ENCODE measurements around the gene OLFM1.

The OLFM1 gene

DNA sequence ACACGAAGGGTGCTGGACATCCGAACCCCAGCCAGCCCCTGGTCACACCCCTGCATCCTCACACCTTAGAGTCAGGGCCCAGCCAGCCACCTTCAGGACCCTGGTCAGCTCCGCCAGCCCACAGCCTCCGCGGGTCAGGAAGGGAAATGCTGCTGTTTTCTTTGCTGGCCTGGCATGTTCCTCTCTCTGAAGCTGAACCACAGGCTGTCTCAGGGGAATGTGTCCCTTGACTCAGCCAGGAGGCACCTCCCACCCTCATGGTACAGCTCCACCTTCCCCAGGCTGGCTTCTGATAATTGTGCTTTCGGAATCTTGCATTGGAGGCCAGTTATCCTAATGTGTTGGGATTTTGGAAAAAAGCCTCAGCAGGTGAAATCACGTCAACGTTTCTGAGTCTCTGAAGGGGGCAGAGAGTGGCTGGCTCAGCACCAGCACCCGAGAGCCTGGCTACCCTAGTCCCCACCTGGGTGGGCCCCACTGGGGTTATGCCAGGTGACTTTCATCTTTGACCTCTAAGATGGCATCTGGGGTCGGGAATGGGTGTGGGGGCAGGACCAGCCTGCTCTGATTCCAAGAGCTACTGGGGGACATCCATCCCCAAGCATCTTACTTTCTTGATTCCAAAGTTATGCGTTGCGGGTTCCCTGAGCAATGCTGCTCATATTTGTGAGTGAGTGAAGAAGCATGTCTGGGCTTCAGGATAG is 9.8 kb upstream of the OLFM1 start:
- ATAC-seq (ENCODE audit: low read depth) (no peak), DNase-seq (ENCODE audit: low spot score in 2 of 2) (no peak)
- Mint-ChIP-seq H3K9me3 (no peaks in the 10 kb centered on the region), H3K27ac (no peak overlapping the region), H3K36me3 (no peaks in the 10 kb centered on the region), H3K27me3 (peaks cover 13% of the 10 kb centered on the region), H3K4me3 (no peak overlapping the region), H3K4me1 (no peaks in the 10 kb centered on the region)

DNA sequence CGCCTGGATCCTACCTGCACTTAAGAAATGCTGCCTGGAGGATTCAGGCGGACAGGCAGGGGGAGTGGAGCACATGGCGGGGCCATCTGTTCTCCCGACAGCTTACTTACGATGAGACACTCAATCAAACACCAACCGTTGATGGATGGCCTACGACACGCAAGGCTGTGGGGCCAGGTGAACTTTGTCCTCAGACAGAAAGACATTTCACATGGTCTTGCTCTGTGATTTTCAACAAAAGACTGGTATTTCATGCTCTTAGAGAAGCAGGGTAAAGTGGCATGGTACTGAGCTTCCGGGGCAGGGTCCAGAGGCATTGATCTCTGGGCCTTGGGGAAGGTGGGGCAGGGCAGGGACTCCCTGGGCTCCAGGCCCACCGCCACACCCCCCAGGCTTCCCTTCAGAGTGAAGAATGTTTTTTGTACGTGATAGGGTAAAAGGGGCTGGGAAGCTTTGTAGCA is 9.1 kb upstream of the OLFM1 start:
- H3K9me3 Mint-ChIP-seq: no peaks in the 10 kb centered on the region
- DNase-seq (ENCODE audit: low spot score in 2 of 2) (no peak), ATAC-seq (ENCODE audit: low read depth) (no peak)
- peaks cover 15% of the 10 kb centered on the region for H3K27me3 Mint-ChIP-seq
- no peak overlapping the region for H3K4me3 Mint-ChIP-seq
- H3K4me1 Mint-ChIP-seq: no peaks in the 10 kb centered on the region
- H3K27ac Mint-ChIP-seq: no peak overlapping the region
- no peaks in the 10 kb centered on the region for H3K36me3 Mint-ChIP-seq

DNA sequence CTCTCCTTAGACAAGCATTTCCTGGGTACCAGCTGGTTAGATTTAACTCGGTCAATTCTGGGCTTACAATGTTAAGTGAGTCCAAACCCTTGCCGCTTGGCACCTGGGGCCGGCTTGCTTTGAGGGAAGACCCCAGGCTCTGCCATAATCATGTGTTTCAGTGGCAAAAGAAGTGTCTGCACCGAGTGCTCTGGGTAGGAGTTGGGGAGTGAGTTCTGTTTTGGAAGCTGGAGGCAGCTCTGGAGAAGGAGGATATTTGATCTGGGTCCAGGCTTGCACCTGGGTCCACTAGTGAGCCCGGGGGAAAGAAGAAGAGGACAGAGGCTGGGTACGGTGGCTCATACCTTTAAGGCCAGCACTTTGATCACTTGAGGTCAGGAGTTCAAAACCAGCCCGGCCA is 8.4 kb upstream of the OLFM1 start:
- Mint-ChIP-seq H3K4me1 (no peaks in the 10 kb centered on the region), H3K27ac (no peak overlapping the region), H3K36me3 (no peaks in the 10 kb centered on the region), H3K9me3 (no peaks in the 10 kb centered on the region), H3K27me3 (peaks cover 15% of the 10 kb centered on the region), H3K4me3 (no peak overlapping the region)
- DNase-seq (ENCODE audit: low spot score in 2 of 2) (no peak), ATAC-seq (ENCODE audit: low read depth) (no peak)

DNA sequence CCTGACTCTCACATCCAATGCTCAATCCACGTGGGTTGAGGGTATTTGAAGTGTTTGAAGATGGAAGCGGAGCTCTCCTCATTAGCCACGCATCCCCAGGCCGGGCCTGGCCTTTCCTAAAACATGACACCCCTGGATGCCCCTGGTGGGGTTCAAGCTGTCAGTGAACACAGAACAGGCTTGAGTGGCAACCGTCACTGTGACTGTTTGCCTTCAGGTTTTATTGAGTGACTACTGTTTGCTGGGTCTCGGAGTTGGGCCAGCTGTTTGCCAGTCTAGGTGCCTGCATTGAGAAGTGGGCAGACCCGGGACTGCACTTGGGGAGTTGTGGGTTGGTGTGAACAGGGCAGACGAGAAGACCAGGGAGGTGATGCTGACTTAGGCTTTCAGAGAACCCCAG is 7.8 kb upstream of the OLFM1 start:
- DNase-seq (ENCODE audit: low spot score in 2 of 2) (no peak), ATAC-seq (ENCODE audit: low read depth) (no peak)
- Mint-ChIP-seq H3K9me3 (no peaks in the 10 kb centered on the region), H3K27me3 (peaks cover 19% of the 10 kb centered on the region), H3K4me1 (no peaks in the 10 kb centered on the region), H3K4me3 (no peak overlapping the region), H3K36me3 (no peaks in the 10 kb centered on the region), H3K27ac (no peak overlapping the region)

DNA sequence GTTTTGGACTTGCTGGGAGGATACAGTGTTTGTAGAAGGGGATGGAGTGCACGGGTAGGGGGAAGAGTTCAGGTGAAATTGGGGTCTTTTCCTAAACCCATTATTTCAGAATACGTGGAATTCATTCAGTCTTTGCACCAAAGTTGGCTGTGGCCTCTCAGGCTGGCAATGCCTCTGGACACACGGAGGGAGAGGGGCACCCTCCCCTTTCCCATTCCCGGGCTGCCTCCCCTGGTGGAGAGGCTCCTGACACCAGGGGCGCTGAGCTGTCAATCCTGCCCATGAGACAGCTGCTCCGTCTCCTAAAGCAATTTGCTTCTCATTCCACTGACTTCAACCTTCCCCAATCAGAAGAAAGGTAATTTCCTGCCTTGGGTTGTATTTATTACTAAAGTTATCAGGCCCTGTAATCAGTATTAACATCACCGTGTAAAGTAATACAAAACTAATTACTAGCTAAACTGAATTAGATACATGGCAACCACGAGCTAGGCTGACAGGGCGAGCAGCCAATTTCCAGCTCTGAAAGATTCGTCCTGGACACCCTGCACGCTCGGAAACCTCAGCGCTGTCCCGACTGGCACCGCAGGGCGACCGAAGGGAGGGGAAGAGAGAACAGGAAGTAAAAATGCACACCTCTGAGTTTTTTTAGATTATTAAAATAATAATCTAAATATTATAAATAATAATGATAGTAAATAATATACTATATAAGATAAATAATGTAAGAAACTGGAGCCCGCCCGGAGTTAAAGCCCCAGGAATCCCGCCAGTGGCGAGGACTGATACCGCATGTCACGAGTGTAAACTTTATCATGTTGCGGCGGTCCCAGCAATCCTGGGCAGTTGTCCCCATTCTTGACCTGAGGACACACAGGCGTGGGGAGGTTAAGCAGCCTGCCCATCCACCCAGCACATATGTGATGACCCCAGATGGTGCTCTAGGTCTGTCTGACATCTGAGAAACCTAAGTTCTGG is 6.9 kb upstream of the OLFM1 start:
- no peak overlapping the region for H3K27ac Mint-ChIP-seq
- no peaks in the 10 kb centered on the region for H3K36me3 Mint-ChIP-seq
- no peaks in the 10 kb centered on the region for H3K4me1 Mint-ChIP-seq
- H3K27me3 Mint-ChIP-seq: peaks cover 19% of the 10 kb centered on the region
- DNase-seq (ENCODE audit: low spot score in 2 of 2): no peak
- no peak for ATAC-seq (ENCODE audit: low read depth)
- no peaks in the 10 kb centered on the region for H3K9me3 Mint-ChIP-seq
- no peak overlapping the region for H3K4me3 Mint-ChIP-seq

GRCh38 chr9:135081264-135081660 is 6.2 kb upstream of the OLFM1 start:
- H3K27ac Mint-ChIP-seq: no peak overlapping the region
- DNase-seq (ENCODE audit: low spot score in 2 of 2) (no peak), ATAC-seq (ENCODE audit: low read depth) (no peak)
- no peak overlapping the region for H3K4me3 Mint-ChIP-seq
- H3K9me3 Mint-ChIP-seq: no peaks in the 10 kb centered on the region
- no peaks in the 10 kb centered on the region for H3K36me3 Mint-ChIP-seq
- peaks cover 19% of the 10 kb centered on the region for H3K27me3 Mint-ChIP-seq
- H3K4me1 Mint-ChIP-seq: peaks cover 1% of the 10 kb centered on the region

GRCh38 chr9:135081731-135082130 is 5.7 kb upstream of the OLFM1 start:
- Mint-ChIP-seq H3K4me3 (no peak overlapping the region), H3K36me3 (no peaks in the 10 kb centered on the region), H3K27ac (no peak overlapping the region), H3K9me3 (no peaks in the 10 kb centered on the region), H3K4me1 (peaks cover 2% of the 10 kb centered on the region), H3K27me3 (peaks cover 16% of the 10 kb centered on the region)
- no peak for DNase-seq (ENCODE audit: low spot score in 2 of 2)
- ATAC-seq (ENCODE audit: low read depth): no peak

- Mint-ChIP-seq H3K27me3 (peaks cover 16% of the 10 kb centered on the region), H3K36me3 (no peaks in the 10 kb centered on the region), H3K4me1 (peaks cover 2% of the 10 kb centered on the region), H3K4me3 (no peak overlapping the region), H3K9me3 (no peaks in the 10 kb centered on the region), H3K27ac (no peak overlapping the region)
- ATAC-seq (ENCODE audit: low read depth) (no peak), DNase-seq (ENCODE audit: low spot score in 2 of 2) (no peak)
Measured at GRCh38 chr9:135082536-135082935, 4.9 kb upstream of the OLFM1 start.

- no peaks in the 10 kb centered on the region for H3K36me3 Mint-ChIP-seq
- H3K4me3 Mint-ChIP-seq: no peak overlapping the region
- DNase-seq (ENCODE audit: low spot score in 2 of 2) (no peak), ATAC-seq (ENCODE audit: low read depth) (no peak)
- H3K27me3 Mint-ChIP-seq: peaks cover 14% of the 10 kb centered on the region
- H3K9me3 Mint-ChIP-seq: no peaks in the 10 kb centered on the region
- H3K27ac Mint-ChIP-seq: no peak overlapping the region
- H3K4me1 Mint-ChIP-seq: peaks cover 2% of the 10 kb centered on the region
Measured at GRCh38 chr9:135083241-135083810, 4.1 kb upstream of the OLFM1 start.

GRCh38 chr9:135083831-135084230 is 3.6 kb upstream of the OLFM1 start:
- DNase-seq (ENCODE audit: low spot score in 2 of 2) (no peak), ATAC-seq (ENCODE audit: low read depth) (no peak)
- H3K4me1 Mint-ChIP-seq: peaks cover 2% of the 10 kb centered on the region
- no peak overlapping the region for H3K4me3 Mint-ChIP-seq
- no peaks in the 10 kb centered on the region for H3K36me3 Mint-ChIP-seq
- H3K27me3 Mint-ChIP-seq: peaks cover 14% of the 10 kb centered on the region
- H3K27ac Mint-ChIP-seq: no peak overlapping the region
- no peaks in the 10 kb centered on the region for H3K9me3 Mint-ChIP-seq

- Mint-ChIP-seq H3K27ac (no peak overlapping the region), H3K4me1 (peaks cover 2% of the 10 kb centered on the region), H3K4me3 (no peak overlapping the region), H3K27me3 (peaks cover 11% of the 10 kb centered on the region), H3K9me3 (no peaks in the 10 kb centered on the region), H3K36me3 (no peaks in the 10 kb centered on the region)
- DNase-seq (ENCODE audit: low spot score in 2 of 2): no peak
- no peak for ATAC-seq (ENCODE audit: low read depth)
Measured at GRCh38 chr9:135084262-135084661, 3.2 kb upstream of the OLFM1 start.

DNA sequence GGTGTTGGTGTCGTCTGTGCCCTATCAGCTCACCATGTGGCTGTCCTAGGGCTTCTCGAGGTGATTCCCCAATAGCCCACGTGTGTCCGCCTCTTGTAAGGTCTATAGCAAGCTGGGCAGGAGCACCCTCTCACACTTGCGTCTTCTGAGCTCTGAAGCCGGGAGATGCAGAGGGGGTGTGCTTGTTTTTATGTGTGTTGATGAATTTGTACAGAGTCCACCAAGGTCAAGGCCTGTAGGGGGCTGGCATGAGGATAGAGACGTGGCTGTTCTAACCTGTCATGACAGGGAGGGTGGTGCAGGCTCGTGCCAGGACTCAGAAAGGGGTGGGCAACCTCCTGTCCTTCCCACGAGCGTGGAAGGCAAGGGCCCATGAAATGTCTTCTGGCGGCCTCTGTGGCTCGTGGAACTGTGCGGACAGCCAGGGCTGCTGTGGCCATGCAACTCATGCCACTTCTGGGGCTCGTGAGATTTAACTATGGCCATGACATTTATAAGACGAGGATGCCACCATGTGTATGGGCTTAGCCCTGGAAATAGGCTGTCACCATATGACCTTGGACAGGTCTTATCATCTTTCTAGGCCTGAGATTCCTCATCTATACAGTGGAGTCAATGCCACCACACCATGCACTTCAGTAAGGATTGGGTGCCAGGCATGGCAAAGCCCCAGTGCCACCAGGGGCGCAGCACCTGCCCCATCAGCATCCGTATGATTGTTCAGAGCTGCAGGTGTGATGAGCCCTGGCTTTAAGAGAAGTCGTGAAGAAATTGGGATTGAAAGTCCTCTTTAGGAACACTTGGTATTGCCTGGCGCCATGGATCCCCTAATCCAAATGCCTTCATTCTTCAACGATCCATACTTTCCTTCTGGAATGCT is 2.3 kb upstream of the OLFM1 start:
- H3K27me3 Mint-ChIP-seq: peaks cover 11% of the 10 kb centered on the region
- H3K27ac Mint-ChIP-seq: no peak overlapping the region
- no peaks in the 10 kb centered on the region for H3K36me3 Mint-ChIP-seq
- no peak for DNase-seq (ENCODE audit: low spot score in 2 of 2)
- H3K4me3 Mint-ChIP-seq: no peak overlapping the region
- H3K4me1 Mint-ChIP-seq: peaks cover 2% of the 10 kb centered on the region
- ATAC-seq (ENCODE audit: low read depth): no peak
- no peaks in the 10 kb centered on the region for H3K9me3 Mint-ChIP-seq

GRCh38 chr9:135085830-135086546 is 1.5 kb upstream of the OLFM1 start:
- Mint-ChIP-seq H3K36me3 (no peaks in the 10 kb centered on the region), H3K9me3 (no peaks in the 10 kb centered on the region), H3K27ac (no peak overlapping the region), H3K27me3 (peaks cover 14% of the 10 kb centered on the region), H3K4me3 (no peak overlapping the region), H3K4me1 (peaks cover 2% of the 10 kb centered on the region)
- no peak for ATAC-seq (ENCODE audit: low read depth)
- DNase-seq (ENCODE audit: low spot score in 2 of 2): no peak

All from memory B cell (primary cell).